HCT116 (cell line): ENCODE measurements around the gene NR2F1-AS1. TPM values are rescaled to one million over a fixed set of nuclear protein-coding genes. Genes with fewer than 3 reads are reported as not detected.

ENCODE experiments used
- ATAC-seq: fragments of 200-7000 bp; cut with Tn5 transposase; 2 replicates; pipeline ENCODE4 v1.9.1; 2020; ENCODE audit warnings: mild to moderate bottlenecking, moderate library complexity
- BruUV-seq: library from RNA; stranded (reverse); fragments of 400-500 nt; replicated peaks from 2 replicates; lab custom pipeline; 2021; lab: Mats Ljungman, UMichigan
- CTCF ChIA-PET: fragments of 300-600 bp; sonication (Branson Sonifier 250); formaldehyde crosslinking; loops from one replicate; lab custom pipeline; 2021; ENCODE audit warnings: antibody characterized with exemption; lab: Charles Lee
- POLR2A ChIA-PET: fragments of 300-600, 350-600 bp; sonication (Branson Sonifier 250); formaldehyde crosslinking; loops from one replicate; lab custom pipeline; 2021; ENCODE audit warnings: antibody characterized with exemption; lab: Charles Lee
- RAD21 ChIA-PET, 2 experiments: fragments of 300-600 bp; sonication (Branson Sonifier 250); formaldehyde crosslinking; loops; one replicate each; lab custom pipeline; 2023; ENCODE audit warnings: low total read pairs in 2 of 2; ENCODE audit not compliant: uncharacterized antibody in 2 of 2, unreplicated experiment in 2 of 2, low non-redundant PET in 1 of 2; lab: Charles Lee
- DNase-seq: peaks from one replicate; pipeline ENCODE4 v3.0.0-alpha.2; 2010; ENCODE audit warnings: low read depth, low spot score
- H2AFZ ChIP-seq: fragments of 200-600 bp; shearing (Covaris generic), sonication (generic); 2 replicates; pipeline ENCODE4 v1.6.1; 2017; ENCODE audit warnings: low read depth, mixed run types, mixed read lengths, antibody characterized with exemption, low read length; ENCODE audit not compliant: poor library complexity, severe bottlenecking
- H3K27ac ChIP-seq: 2 replicates; pipeline ENCODE4 v1.5.1; 2012; ENCODE audit warnings: low read depth, low read length
- H3K27me3 ChIP-seq: fragments of 200-600 bp; sonication (generic); 2 replicates; pipeline ENCODE4 v1.6.1; 2016; ENCODE audit warnings: mixed run types, low read length, mixed read lengths; ENCODE audit not compliant: insufficient read depth
- H3K36me3 ChIP-seq, 2 experiments: fragments of 200-500 bp in 1 of 2; fragments of 200-600 bp in 1 of 2; sonication (Bioruptor generic) in 1 of 2; sonication (generic) in 1 of 2; 2 replicates each; pipeline versions ENCODE4 v1.5.1 to v1.6.1; 2014 to 2016; ENCODE audit warnings: low read length in 2 of 2, inconsistent platforms in 1 of 2, mixed read lengths in 1 of 2, mixed run types in 1 of 2; ENCODE audit not compliant: insufficient read depth in 2 of 2, control insufficient read depth in 1 of 2
- H3K4me1 ChIP-seq, 2 experiments: fragments of 200-600 bp in 1 of 2; sonication (generic) in 1 of 2; 2 replicates each; pipeline versions ENCODE4 v1.5.1 to v1.6.1; 2012 to 2017; ENCODE audit warnings: low read length in 2 of 2, inconsistent platforms in 1 of 2, mild to moderate bottlenecking in 1 of 2, mixed read lengths in 1 of 2, mixed run types in 1 of 2, moderate library complexity in 1 of 2; ENCODE audit not compliant: insufficient read depth in 2 of 2, control insufficient read depth in 1 of 2
- H3K4me2 ChIP-seq: fragments of 200-600 bp; sonication (generic); 2 replicates; pipeline ENCODE4 v1.6.1; 2017; ENCODE audit warnings: mixed run types, low read length, mixed read lengths
- H3K4me3 ChIP-seq, 2 experiments: fragments of 200-600 bp in 1 of 2; sonication (generic) in 1 of 2; replicated peaks in 1 of 2; 2 replicates each; pipeline ENCODE4 v1.5.1; 2011 to 2016; ENCODE audit warnings: low read length in 2 of 2, control low read depth in 1 of 2, low read depth in 1 of 2, mild to moderate bottlenecking in 1 of 2, mixed read lengths in 1 of 2, mixed run types in 1 of 2
- H3K79me2 ChIP-seq: fragments of 200-600 bp; sonication (generic); 2 replicates; pipeline ENCODE4 v1.6.1; 2017; ENCODE audit warnings: mild to moderate bottlenecking, mixed run types, low read length, moderate library complexity, mixed read lengths; ENCODE audit not compliant: insufficient read depth
- H3K9ac ChIP-seq: fragments of 200-600 bp; sonication (generic); 2 replicates; pipeline ENCODE4 v1.6.1; 2016; ENCODE audit warnings: low read length, mixed read lengths
- H3K9me2 ChIP-seq: fragments of 200-600 bp; sonication (generic), shearing (Covaris generic); 2 replicates; pipeline ENCODE4 v1.6.1; 2017; ENCODE audit warnings: mixed run types, mild to moderate bottlenecking, moderate library complexity; ENCODE audit not compliant: insufficient read depth
- H3K9me3 ChIP-seq, 2 experiments: fragments of 200-500 bp in 1 of 2; fragments of 200-600 bp in 1 of 2; sonication (Bioruptor generic) in 1 of 2; sonication (generic) in 1 of 2; 2 replicates each; pipeline ENCODE4 v1.6.1; 2014 to 2017; ENCODE audit warnings: low read length in 2 of 2, mixed read lengths in 2 of 2, inconsistent platforms in 1 of 2, low read depth in 1 of 2, mild to moderate bottlenecking in 1 of 2, mixed run types in 1 of 2, moderate library complexity in 1 of 2; ENCODE audit not compliant: control insufficient read depth in 1 of 2, insufficient read depth in 1 of 2
- H4K20me1 ChIP-seq: fragments of 200-600 bp; sonication (generic), shearing (Covaris generic); 2 replicates; pipeline ENCODE4 v1.6.1; 2017; ENCODE audit warnings: mixed run types, mild to moderate bottlenecking, moderate library complexity; ENCODE audit not compliant: insufficient read depth
- CBX3 ChIP-seq: IDR thresholded peaks from 2 replicates; pipeline ENCODE4 v1.6.1; 2012; ENCODE audit warnings: low read depth
- EGR1 ChIP-seq: IDR thresholded peaks from 2 replicates; pipeline ENCODE4 v1.6.1; 2012; ENCODE audit warnings: low read depth
- ELF1 ChIP-seq: IDR thresholded peaks from 2 replicates; pipeline ENCODE4 v1.6.1; 2012; ENCODE audit warnings: low read depth, borderline replicate concordance
- EZH2 ChIP-seq: fragments of 200-600 bp; sonication (generic); IDR thresholded peaks from 2 replicates; pipeline ENCODE4 v1.6.1; 2017; ENCODE audit warnings: antibody characterized with exemption, mixed run types
- FOSL1 ChIP-seq: IDR thresholded peaks from 2 replicates; pipeline ENCODE4 v1.6.1; 2012; ENCODE audit warnings: low read depth
- POLR2AphosphoS5 ChIP-seq: IDR thresholded peaks from 2 replicates; pipeline ENCODE4 v1.6.1; 2011; ENCODE audit warnings: mild to moderate bottlenecking, low read depth, low read length, moderate library complexity
- RAD21 ChIP-seq: IDR thresholded peaks from 2 replicates; pipeline ENCODE4 v1.6.1; 2012; ENCODE audit warnings: low read depth, mild to moderate bottlenecking
- SP1 ChIP-seq: IDR thresholded peaks from 2 replicates; pipeline ENCODE4 v1.6.1; 2012; ENCODE audit warnings: low read depth
- SRF ChIP-seq: IDR thresholded peaks from 2 replicates; pipeline ENCODE4 v1.6.1; 2012; ENCODE audit warnings: low read depth
- TCF7L2 ChIP-seq: IDR thresholded peaks from 2 replicates; pipeline ENCODE4 v1.7.0; 2011; ENCODE audit warnings: borderline replicate concordance, inconsistent platforms; ENCODE audit not compliant: insufficient read depth, insufficient read length; ENCODE audit errors: extremely low read depth
- ZNF274 ChIP-seq: fragments of 200-500 bp; sonication (Bioruptor generic); IDR thresholded peaks from 2 replicates; pipeline ENCODE4 v1.6.1; 2014; ENCODE audit warnings: mild to moderate bottlenecking, low read depth, low read length, inconsistent platforms
- intact Hi-C: fragments of 100-400 bp; cut with micrococcal nuclease; formaldehyde crosslinking; loops from 2 replicates; pipeline ENCODE4 v1.10.0; 2022
- total RNA-seq: library from RNA; stranded (reverse); gene quantifications from one replicate; pipeline ENCODE4 v1.2.1, GENCODE V29; 2021; ENCODE audit not compliant: unreplicated experiment
- TF ChIP-seq, protein P1 (sequence below): IDR thresholded peaks from 2 replicates; pipeline ENCODE4 v1.6.1; 2012
- TF ChIP-seq, protein P2 (sequence below): IDR thresholded peaks from 2 replicates; pipeline ENCODE4 v1.6.1; 2012
- TF ChIP-seq, protein P3 (sequence below), 3 experiments: fragments of 200-600 bp in 1 of 3; sonication (generic) in 1 of 3; IDR thresholded peaks in 2 of 3; conservative IDR thresholded peaks in 1 of 3; 2 replicates each; pipeline ENCODE4 v1.5.1; 2012 to 2017; ENCODE audit warnings: low read depth in 2 of 3, low read length in 2 of 3, antibody characterized with exemption in 1 of 3, borderline replicate concordance in 1 of 3, control low read depth in 1 of 3, mild to moderate bottlenecking in 1 of 3, mixed read lengths in 1 of 3, mixed run types in 1 of 3, moderate library complexity in 1 of 3; ENCODE audit not compliant: insufficient read depth in 1 of 3
- TF ChIP-seq, protein P4 (sequence below): IDR thresholded peaks from 2 replicates; pipeline ENCODE4 v1.6.1; 2011; ENCODE audit warnings: mild to moderate bottlenecking, low read length, moderate library complexity; ENCODE audit not compliant: insufficient replicate concordance; ENCODE audit errors: extremely low read depth

NR2F1-AS1 gene
- total RNA-seq, 1 experiment from 2014 or later, result 20.1 TPM

DNA sequence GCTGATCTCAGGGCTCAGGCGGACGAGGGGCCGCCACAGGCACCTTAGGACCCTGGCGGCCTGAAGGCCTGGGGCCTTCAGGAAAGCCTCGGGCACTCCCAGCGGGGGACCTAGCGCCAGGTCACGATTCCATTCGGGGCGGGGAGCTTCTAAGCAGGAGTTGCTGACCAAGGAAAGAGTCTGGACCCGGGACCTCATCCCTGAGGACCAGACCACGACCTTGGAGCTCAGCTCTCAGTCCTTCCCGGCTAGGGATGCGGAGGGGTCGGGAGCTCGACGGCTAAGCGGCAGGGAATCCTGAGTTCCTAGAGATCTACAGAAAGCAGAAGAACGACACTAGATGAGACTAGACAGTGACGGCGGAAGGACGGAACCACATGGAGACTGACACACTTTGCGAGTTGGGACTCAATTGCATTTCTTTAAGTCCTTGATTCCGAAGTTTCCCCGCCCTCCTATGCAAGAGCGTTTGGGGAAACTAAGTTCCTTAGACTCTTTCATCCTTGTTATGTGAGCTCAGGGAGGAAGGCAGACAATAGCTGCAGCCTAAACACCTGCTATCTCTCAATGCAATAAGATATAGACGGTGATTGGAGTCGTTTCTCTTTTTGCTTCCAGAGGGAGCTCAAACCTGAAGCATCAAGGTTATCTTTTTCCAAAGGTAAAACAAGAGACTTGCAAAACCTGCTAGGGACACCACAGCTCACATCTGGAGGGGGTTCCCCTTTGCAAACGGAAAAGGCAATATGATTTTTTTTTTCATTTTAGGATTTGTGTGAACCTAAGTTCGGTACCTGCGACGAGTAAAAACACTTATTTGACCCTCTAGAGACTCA, 9.7 kb downstream of the NR2F1-AS1 start (continued):
- TF ChIP-seq POLR2AphosphoS5, result no peak

DNA sequence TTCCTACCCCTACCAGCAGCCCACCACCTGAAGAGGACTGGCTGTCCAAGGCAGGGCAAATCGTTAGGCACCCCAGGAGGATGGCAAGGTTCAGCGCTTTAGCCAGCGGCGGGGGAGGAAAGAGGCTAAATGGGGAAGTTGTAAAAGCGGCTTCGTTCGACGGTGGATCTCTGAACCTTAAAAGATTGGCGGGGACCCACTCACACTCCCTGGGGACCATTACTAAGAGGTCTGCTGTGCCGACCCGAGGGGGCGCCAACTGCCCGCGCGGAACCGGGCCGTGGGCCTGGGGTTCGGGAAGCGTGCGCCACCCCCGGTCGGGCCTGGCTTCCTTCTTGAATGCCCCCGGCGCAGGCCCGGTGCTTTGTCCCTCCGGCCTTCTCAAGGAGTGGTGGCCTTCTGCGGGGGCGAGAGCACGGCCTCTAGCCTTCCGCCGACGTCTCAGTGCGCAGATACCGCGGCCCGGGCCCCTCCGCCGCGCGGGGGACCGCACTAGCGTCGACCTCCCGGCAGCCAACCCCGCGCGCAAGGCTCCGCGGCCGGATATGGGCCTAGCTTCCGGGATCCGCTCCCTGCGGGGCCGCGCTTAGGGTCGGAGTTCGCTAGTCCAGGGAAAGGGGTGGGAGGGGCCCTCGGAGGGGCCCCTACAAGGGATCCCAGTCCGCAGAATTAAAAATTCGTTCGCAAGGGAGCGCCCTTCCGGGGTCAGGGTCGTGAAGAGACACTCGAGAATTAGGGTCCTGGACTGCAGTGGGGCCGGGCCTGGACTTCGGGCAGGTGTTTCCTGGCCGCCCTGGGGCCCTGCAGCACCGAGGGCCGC, 10.5 kb downstream of the NR2F1-AS1 start:
- no peaks in the 10 kb centered on the region for H3K27me3 ChIP-seq
- no peaks in the 10 kb centered on the region for H3K79me2 ChIP-seq
- DNase-seq (no peak), ATAC-seq (no peak)
- POLR2A ChIA-PET, result no interaction called here
- no peaks in the 10 kb centered on the region for H4K20me1 ChIP-seq
- TF ChIP-seq POLR2AphosphoS5 (no peak), EGR1 (no peak), ELF1 (no peak), CBX3 (no peak), EZH2 (no peak), FOSL1 (no peak), SRF (no peak), ZNF274 (no peak), SP1 (no peak), RAD21 (no peak), TCF7L2 (no peak)
- TF ChIP-seq, protein P1, sequence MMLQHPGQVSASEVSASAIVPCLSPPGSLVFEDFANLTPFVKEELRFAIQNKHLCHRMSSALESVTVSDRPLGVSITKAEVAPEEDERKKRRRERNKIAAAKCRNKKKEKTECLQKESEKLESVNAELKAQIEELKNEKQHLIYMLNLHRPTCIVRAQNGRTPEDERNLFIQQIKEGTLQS, result no peak
- TF ChIP-seq, protein P2, sequence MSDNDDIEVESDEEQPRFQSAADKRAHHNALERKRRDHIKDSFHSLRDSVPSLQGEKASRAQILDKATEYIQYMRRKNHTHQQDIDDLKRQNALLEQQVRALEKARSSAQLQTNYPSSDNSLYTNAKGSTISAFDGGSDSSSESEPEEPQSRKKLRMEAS, result no peak
- TF ChIP-seq, protein P3, sequence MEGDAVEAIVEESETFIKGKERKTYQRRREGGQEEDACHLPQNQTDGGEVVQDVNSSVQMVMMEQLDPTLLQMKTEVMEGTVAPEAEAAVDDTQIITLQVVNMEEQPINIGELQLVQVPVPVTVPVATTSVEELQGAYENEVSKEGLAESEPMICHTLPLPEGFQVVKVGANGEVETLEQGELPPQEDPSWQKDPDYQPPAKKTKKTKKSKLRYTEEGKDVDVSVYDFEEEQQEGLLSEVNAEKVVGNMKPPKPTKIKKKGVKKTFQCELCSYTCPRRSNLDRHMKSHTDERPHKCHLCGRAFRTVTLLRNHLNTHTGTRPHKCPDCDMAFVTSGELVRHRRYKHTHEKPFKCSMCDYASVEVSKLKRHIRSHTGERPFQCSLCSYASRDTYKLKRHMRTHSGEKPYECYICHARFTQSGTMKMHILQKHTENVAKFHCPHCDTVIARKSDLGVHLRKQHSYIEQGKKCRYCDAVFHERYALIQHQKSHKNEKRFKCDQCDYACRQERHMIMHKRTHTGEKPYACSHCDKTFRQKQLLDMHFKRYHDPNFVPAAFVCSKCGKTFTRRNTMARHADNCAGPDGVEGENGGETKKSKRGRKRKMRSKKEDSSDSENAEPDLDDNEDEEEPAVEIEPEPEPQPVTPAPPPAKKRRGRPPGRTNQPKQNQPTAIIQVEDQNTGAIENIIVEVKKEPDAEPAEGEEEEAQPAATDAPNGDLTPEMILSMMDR (IDR thresholded peaks at IDR 0.05 in 2 of 3, conservative IDR thresholded peaks at IDR 0.05 in 1 of 3; ENCODE audit: borderline replicate concordance in 1 of 3, insufficient read depth in 1 of 3, low read depth in 2 of 3, low read length in 2 of 3), result no peak
- TF ChIP-seq, protein P4, sequence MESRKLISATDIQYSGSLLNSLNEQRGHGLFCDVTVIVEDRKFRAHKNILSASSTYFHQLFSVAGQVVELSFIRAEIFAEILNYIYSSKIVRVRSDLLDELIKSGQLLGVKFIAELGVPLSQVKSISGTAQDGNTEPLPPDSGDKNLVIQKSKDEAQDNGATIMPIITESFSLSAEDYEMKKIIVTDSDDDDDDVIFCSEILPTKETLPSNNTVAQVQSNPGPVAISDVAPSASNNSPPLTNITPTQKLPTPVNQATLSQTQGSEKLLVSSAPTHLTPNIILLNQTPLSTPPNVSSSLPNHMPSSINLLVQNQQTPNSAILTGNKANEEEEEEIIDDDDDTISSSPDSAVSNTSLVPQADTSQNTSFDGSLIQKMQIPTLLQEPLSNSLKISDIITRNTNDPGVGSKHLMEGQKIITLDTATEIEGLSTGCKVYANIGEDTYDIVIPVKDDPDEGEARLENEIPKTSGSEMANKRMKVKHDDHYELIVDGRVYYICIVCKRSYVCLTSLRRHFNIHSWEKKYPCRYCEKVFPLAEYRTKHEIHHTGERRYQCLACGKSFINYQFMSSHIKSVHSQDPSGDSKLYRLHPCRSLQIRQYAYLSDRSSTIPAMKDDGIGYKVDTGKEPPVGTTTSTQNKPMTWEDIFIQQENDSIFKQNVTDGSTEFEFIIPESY, result no peak
- TF ChIP-seq, all 23 proteins: peak for 0
- no peak overlapping the region; the same call in 1 of the 2 replicates for H3K27ac ChIP-seq
- H2AFZ ChIP-seq, result no peak overlapping the region
- no peaks in the 10 kb centered on the region for H3K9me2 ChIP-seq
- intact Hi-C loops, result no loop called here
- H3K4me1 ChIP-seq, result peaks cover 4 to 31% of the 10 kb centered on the region in 2 experiments; a peak in 2 of 4 replicates
- no peak overlapping the region for H3K9ac ChIP-seq
- no peak overlapping the region for H3K4me2 ChIP-seq
- ChIA-PET CTCF (no interaction called here), RAD21 (no interaction called here)
- H3K36me3 ChIP-seq, result no peaks in the 10 kb centered on the region
- no TSS peak for BruUV-seq
- no peaks in the 10 kb centered on the region for H3K9me3 ChIP-seq
- no peak overlapping the region for H3K4me3 ChIP-seq
